Mucosa of descending colon (tissue), 3 donors: Measurements from ENCODE around the gene PKD2. TPM values are rescaled to one million over a fixed set of nuclear protein-coding genes. Genes with fewer than 3 reads are reported as not detected.

ENCODE experiments used
- ATAC-seq: fragments of 200-7000 bp; cut with Tn5 transposase; one replicate; pipeline ENCODE4 v1.9.1; 2020; ENCODE audit warnings: mild to moderate bottlenecking, moderate library complexity
- DNase-seq, 3 donors: peaks; one replicate each; pipeline ENCODE4 v3.0.0-alpha.2; 2020
- H3K36me3 ChIP-seq: fragments of 200-600 bp; one replicate; pipeline ENCODE4 v1.8.0; 2021; ENCODE audit warnings: low read depth, mild to moderate bottlenecking
- H3K4me1 ChIP-seq: fragments of 200-600 bp; one replicate; pipeline ENCODE4 v1.8.0; 2021; ENCODE audit warnings: low read depth, mild to moderate bottlenecking
- H3K4me3 ChIP-seq: fragments of 200-600 bp; one replicate; pipeline ENCODE4 v1.8.0; 2021; ENCODE audit warnings: mild to moderate bottlenecking
- H3K9me3 ChIP-seq: fragments of 200-600 bp; one replicate; pipeline ENCODE4 v1.8.0; 2021; ENCODE audit warnings: mild to moderate bottlenecking
- intact Hi-C, 2 donors: fragments of 100-400 bp; cut with DNase I in 1 of 2; cut with micrococcal nuclease in 1 of 2; formaldehyde crosslinking; loops; one replicate each; pipeline versions ENCODE4 v1.11.0 to v1.11.1; 2022; cut with DNase I, micrococcal nuclease
- total RNA-seq, 3 donors: library from RNA; stranded (reverse); fragmentation: NEBNext Ultra II Directional in 2 of 3; extraction: Animal tissue kit (Norgen Biotek cat#: 25700) in 2 of 3; gene quantifications; one replicate each; pipeline versions ENCODE4 v1.2.1 to v1.2.4, GENCODE V29; 2021 to 2023
- TF ChIP-seq, protein P1 (sequence below): fragments of 200-600 bp; IDR thresholded peaks from one replicate; pipeline ENCODE4 v1.8.0; 2022; ENCODE audit warnings: antibody characterized with exemption, mild to moderate bottlenecking
- donor health status: DM: no; HTN: no; CAD: no; lungs with moderate emphysema.
- donor health status: DM: no; HTN: no; CAD: no.
- donor health status: DM: no; HTN: yes; CAD: no.

PKD2 gene
- total RNA-seq, 3 donors from 2014 or later = 7.0 to 53.3 (median 7.4) TPM

DNA sequence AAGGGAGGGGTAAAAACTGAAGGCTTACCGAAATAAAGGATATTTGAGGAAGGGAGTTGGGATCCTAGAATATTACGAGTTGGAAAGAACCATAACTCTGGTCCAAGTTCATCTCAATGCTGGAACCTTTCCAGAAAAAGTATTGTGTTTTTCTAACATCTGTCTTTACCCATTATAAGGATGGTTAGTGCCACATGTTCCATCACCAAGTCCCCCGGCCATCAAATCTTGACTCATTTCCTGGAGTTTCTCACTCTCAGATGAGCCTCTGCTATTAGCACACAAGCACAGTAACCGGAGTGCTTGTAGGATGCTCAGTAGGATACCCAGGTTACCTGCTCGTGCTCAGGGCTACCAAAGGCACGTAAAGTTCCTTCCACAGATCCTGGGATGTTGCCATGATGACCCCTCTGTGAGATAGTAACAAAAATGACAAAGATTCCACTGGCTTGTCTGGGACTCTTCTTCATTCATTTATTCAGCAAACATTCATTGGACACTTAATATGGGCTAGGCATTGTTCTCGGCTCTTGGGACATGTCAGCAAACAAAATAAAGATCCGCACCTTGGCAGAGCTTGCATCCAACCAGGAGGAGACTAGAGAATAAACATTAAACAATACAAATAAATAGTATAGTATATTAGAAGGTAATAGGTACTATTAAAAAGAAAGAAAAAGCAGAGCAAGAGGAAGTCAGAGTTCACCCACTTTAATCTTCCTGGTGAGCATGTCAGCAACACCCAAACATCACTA lies 36.3 kb downstream of the PKD2 start:
- intact Hi-C loops = no loop called here
- no peak for DNase-seq
- Histone ChIP-seq H3K9me3 (no peaks in the 10 kb centered on the region), H3K4me1 (no peaks in the 10 kb centered on the region), H3K4me3 (no peak overlapping the region), H3K36me3 (no peaks in the 10 kb centered on the region)
- peak; percentile 40 for ATAC-seq
- TF ChIP-seq, protein P1, sequence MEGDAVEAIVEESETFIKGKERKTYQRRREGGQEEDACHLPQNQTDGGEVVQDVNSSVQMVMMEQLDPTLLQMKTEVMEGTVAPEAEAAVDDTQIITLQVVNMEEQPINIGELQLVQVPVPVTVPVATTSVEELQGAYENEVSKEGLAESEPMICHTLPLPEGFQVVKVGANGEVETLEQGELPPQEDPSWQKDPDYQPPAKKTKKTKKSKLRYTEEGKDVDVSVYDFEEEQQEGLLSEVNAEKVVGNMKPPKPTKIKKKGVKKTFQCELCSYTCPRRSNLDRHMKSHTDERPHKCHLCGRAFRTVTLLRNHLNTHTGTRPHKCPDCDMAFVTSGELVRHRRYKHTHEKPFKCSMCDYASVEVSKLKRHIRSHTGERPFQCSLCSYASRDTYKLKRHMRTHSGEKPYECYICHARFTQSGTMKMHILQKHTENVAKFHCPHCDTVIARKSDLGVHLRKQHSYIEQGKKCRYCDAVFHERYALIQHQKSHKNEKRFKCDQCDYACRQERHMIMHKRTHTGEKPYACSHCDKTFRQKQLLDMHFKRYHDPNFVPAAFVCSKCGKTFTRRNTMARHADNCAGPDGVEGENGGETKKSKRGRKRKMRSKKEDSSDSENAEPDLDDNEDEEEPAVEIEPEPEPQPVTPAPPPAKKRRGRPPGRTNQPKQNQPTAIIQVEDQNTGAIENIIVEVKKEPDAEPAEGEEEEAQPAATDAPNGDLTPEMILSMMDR = no peak

DNA sequence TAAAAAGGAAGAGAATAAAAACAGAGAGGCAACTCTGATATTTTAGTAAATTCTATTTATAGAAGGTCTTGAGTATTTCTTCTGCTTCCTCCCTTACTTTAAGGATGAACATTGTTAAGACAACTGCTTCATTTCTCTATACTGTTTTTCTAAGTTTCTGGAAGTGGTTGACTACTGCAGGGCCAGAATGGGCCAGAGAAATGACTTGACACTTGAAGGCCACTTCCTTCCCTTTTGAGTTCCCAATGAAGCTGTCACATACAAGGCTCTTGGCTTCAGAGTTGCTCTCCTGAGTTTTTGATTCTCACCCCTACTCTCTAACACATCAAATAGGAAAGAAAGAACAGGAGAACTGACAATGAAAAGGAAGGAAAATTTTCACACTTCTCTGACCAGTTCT lies 37.6 kb downstream of the PKD2 start:
- Histone ChIP-seq H3K36me3 (no peaks in the 10 kb centered on the region), H3K4me3 (no peak overlapping the region), H3K9me3 (no peaks in the 10 kb centered on the region), H3K4me1 (no peaks in the 10 kb centered on the region)
- intact Hi-C loops = no loop called here
- no peak for DNase-seq
- TF ChIP-seq, protein P1 = no peak
- no peak for ATAC-seq

DNA sequence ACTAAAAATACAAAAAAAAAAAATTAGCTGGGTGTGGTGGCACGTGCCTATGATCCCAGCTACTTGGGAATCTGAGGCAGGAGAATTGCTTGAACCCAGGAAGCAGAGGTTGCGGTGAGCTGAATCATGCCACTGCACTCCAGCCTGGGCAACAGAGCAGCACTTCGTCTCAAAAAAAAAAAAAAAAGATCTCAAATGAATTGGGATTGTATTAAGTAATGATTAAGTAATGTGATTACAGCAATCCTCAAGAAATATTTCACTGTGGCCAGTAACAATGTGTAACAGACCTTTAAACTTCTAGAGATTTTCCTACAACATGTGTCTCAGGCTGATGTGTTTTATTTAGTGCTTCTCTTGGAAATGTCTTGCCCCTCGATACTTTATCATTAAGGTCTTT lies 46.8 kb downstream of the PKD2 start:
- intact Hi-C loops = loop anchor here in 1 of 2 donors (10.0 kb wide), 1 partner anchor 161 kb away; no protein-coding TSS in a partner anchor
- Histone ChIP-seq H3K36me3 (no peaks in the 10 kb centered on the region), H3K4me3 (no peak overlapping the region), H3K9me3 (no peaks in the 10 kb centered on the region), H3K4me1 (no peaks in the 10 kb centered on the region)
- ATAC-seq (no peak), DNase-seq (no peak)
- TF ChIP-seq, protein P1 = no peak

DNA sequence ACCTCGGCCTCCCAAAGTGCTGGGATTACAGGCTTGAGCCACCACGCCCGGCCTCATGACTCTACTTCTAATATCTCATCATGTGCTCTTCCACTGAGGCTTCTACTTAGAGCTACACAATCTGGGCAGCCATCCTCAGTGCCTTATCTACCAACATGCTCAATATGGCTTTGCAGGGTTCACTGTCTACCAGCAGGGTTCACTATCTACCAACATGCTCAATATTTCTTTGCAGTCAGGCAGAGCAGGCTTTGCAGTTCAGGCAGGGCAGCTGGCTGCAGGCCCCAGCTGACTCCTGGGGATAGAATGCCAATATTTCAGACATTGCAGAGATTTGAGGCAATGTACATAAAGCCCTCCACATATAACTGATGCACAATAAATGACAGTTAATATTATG lies 47.5 kb downstream of the PKD2 start:
- Histone ChIP-seq H3K9me3 (no peaks in the 10 kb centered on the region), H3K4me1 (no peaks in the 10 kb centered on the region), H3K36me3 (no peaks in the 10 kb centered on the region), H3K4me3 (no peak overlapping the region)
- intact Hi-C loops = loop anchor here (5.0 to 10.0 kb wide), 2 partner anchors 157 to 160 kb away; no protein-coding TSS in a partner anchor
- DNase-seq = peak in 1 of 3 donors; percentile 70
- peak; percentile 92 for ATAC-seq
- TF ChIP-seq, protein P1 = peak; percentile 10

DNA sequence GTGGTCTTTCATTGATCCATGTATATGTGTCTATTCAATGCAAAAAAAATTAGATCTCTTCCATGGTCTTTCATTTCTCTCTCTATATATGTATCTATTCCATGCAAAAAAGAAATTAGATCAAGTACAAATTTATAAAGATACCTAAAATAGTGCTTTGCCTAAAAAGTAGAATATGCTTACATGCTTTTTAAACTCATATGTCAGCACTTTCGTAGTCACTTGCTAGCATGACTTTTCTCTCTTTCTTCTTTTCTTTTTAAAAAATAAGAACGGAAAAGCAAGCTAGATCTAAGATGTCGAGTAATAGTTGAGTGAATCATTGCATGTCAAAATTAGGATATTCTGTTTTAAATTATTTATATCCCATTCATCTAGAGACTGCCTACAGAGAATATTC lies 50.9 kb downstream of the PKD2 start:
- Histone ChIP-seq H3K9me3 (no peaks in the 10 kb centered on the region), H3K4me3 (no peak overlapping the region), H3K36me3 (no peaks in the 10 kb centered on the region), H3K4me1 (no peaks in the 10 kb centered on the region)
- DNase-seq (no peak), ATAC-seq (no peak)
- intact Hi-C loops = loop anchor here (5.0 to 10.0 kb wide), 2 partner anchors 154 to 157 kb away; no protein-coding TSS in a partner anchor
- TF ChIP-seq, protein P1 = no peak
